Kidney tubule cell (primary cell): ENCODE measurements around the gene ADGRG7.
"Not testable (repeated sequence)": the region's sequence is repeated elsewhere in the genome, so short reads cannot be mapped to it uniquely, and the experiment has no call there.

Source experiments
- DNase-seq: peaks from one replicate; pipeline ENCODE4 v3.0.0-alpha.2; 2018; ENCODE audit warnings: low spot score

ADGRG7 gene

GRCh38 chr3:100609305-100609704 is at the start of gene ADGRG7:
TSS of gene ADGRG7 (plus strand) at chr3:100609601. CDS start at chr3:100609857, 256 bp downstream.
- no peak for DNase-seq

DNA sequence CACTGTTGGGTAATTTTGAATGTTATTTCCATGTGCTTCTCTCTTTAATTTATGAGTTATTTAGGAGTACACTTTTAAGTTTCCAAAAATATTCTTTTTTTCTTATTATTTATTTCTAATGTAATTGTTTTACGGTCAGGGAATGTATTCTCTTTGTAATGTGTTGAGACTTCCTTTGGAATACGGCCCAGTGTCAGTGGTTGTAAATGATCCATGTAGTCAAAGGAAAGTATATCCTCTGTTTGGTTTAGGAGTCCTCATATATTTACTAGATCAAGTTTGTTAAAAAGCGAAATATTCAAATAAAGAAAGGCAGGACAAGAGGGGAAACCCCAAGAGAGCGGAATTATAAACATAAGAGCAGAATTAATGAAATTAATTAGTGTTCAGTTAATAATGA is 49.0 kb upstream of the ADGRG7 start:
- DNase-seq: no peak

DNA sequence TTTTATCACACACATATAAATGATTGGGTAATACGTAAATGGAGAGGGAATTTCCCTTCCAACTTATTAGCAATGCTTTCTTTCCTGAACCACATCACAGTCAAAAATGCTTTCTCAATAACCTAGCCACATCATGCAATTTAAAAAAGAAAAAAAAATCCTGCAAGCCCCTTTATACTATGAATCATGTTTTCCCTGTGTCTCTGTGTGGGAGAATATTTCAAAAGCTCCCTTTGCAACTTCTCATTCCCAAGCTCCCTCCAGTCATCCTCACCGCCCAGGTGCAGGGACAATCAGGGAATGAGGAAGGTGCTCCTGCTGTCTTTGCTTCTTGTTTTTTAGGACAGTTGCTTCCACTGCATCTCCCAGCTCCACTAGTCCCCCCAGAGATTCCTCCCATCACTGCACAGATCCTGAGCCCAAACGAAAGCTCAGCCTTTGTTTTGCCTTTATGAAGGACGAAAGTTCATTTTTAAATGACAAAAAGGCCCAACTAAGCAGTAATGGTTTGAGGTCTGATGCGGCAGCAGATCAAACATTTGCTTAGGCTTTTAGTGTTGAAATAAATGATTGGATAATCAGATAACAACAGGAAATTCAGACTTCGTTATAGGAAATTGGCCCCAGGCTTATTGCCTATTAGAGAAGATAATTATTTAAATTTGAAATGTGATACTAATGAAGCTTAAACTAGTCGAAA is 47.8 kb upstream of the ADGRG7 start:
- no peak for DNase-seq

GRCh38 chr3:100562224-100562857 is 47.1 kb upstream of the ADGRG7 start:
- no peak for DNase-seq

DNA sequence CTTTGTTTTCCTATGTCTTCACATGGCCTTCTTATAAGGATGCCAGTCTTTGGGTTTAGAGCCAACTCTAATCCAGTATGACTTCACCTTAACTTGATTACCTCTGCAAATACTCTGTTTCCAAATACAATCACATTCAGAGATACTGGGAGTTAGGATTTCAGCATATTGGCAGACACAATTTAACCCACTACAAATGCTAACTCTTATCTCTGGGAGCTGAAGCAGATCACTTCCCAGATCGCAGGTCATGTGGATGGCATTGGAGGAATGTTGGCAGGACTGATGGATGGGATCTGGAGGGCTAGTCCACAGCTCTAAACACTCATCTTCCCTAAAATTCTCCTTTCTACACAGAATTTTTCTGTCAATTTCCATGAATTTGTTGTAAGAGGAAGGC is 46.2 kb upstream of the ADGRG7 start:
- no peak for DNase-seq

DNA sequence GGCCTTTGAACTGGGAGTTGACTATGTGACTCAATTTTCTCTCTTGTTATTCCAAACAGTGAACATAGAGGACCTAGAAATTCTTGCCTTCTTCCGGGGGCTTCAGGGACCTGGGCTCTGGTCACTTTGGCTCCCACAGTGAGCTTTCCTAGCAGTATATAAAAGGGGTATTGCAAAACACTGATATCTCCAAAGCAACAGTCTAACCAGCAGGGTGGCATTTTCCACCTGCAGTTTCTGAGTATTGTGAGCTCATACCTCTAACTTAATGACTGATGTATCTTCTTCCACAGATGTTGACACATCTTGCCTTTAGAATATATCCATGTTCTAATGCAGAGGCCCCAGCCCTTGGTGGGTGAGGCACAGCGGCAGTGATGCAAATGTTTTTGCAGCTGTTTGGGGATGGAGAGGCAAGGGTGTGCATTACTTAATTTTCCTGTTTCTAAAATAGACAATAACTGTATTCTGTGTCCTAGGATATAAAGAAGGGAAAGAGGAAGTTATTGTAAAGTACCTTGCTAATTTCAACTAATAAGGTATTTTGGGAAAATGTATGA is 45.7 kb upstream of the ADGRG7 start:
- DNase-seq: no peak

GRCh38 chr3:100570811-100571210 is 38.6 kb upstream of the ADGRG7 start:
- DNase-seq: no peak

GRCh38 chr3:100574536-100574935 is 34.9 kb upstream of the ADGRG7 start:
- DNase-seq: no peak

- DNase-seq: no peak
These were observed 33.7 kb upstream of the ADGRG7 start for GRCh38 chr3:100575704-100576103.

DNA sequence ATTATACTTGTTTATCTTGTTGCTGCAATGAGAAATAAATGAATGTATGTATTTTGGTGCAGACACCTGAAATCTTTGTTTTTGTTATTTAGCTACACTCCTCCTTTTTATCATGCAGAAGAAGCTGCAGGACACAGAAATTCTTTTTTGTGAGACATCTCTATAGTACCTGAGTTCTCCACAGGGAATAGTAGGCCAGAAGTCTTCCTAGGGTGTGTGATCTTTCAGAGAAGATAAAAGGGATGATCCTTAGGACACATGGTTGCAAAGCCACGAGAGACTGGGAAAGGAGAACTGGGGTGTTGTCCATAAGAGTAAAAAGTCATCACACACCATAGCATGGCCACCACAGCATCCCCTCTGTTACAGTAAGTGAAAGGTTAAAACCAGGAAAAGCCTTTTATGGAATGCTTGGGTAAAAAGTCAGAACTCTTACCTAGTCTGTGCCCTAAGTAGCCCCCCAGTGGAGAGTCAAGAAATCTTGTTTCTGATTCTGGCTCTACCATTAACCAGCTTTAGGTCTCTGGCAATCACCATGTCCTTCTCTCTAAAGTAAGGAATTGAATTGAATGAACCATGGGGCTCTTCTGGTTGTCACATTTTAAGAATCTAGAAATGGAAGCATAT is 31.9 kb upstream of the ADGRG7 start:
- no peak for DNase-seq

DNA sequence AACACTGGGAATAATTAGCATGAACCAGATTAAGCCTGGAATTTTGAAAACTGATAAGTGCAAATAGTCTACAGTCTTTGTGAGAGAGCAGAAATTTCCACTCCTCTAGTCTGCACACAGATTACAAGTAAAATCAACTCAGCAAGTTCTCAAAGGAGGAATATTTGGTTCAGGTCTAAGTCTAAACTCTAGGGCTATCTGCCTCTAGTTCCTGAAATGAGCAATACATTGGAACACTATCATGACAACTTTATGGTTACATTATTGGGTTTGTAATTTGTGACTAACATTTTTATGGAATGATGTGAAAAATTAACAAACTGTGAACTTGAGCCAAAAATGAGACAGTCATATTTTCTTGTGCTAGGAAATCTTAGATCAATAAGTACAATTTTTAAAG is 30.8 kb upstream of the ADGRG7 start:
- no peak for DNase-seq

DNA sequence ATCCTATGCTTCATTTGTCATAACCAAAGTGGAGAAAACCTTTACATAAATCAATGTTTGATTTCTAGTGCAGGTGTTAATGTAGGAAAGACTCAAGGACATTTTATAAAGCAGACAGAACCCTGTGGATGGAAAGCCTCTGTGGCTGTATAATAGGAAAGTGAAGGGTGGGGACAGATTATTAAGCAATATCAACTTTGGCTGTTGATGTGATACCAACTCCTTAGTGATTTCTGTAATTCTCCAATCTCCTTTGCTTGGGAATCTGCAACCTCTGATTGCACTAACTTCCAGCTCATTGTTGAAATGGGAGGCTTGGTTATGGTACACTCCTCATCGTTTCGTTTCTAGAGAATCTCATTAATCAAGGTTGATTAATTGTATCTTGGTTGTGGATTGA is 29.3 kb upstream of the ADGRG7 start:
- DNase-seq: no peak

GRCh38 chr3:100581650-100582049 is 27.8 kb upstream of the ADGRG7 start:
- no peak for DNase-seq

GRCh38 chr3:100582157-100582556 is 27.2 kb upstream of the ADGRG7 start:
- DNase-seq: not testable (repeated sequence)

- DNase-seq: no peak
These were observed 25.2 kb upstream of the ADGRG7 start for GRCh38 chr3:100584101-100584660.

- no peak for DNase-seq
These were observed 22.6 kb upstream of the ADGRG7 start for GRCh38 chr3:100586832-100587231.

DNA sequence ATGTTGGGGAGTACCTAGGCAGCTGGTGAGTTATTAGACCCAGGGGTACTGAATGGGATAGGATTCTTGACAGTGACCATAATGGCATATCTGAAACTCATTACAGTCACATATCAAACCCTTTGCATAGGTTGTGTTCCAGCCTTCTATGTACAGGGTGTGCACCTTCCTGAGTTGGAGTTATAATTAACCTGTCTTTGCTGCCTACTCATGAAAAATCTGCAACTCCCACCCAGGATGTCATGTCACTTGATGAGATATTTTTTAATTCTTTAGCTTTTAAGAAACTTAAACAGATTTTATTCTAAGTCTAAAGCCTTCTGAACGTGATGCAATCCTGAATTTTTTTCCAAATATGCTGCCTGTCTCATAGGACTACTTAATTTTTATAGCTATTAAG is 21.1 kb upstream of the ADGRG7 start:
- no peak for DNase-seq

- DNase-seq: peak; percentile 71
These were observed 19.1 kb upstream of the ADGRG7 start for GRCh38 chr3:100590114-100590839.

DNA sequence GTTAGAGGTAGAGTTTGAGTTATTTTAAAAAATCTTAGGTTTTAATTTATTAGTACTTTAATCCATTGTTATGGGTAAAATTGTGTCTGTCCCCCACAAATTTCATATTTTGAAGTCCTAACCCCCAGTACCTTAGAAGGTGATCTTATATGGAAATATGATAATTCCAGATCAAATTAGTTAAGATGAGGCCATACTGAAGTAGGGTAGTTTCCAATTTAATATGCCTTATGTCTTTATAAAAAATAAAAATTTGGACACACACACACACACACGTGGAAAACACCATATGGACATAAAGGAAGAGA is 18.6 kb upstream of the ADGRG7 start:
- DNase-seq: no peak

GRCh38 chr3:100591411-100591810 is 18.0 kb upstream of the ADGRG7 start:
- DNase-seq: peak; percentile 67

DNA sequence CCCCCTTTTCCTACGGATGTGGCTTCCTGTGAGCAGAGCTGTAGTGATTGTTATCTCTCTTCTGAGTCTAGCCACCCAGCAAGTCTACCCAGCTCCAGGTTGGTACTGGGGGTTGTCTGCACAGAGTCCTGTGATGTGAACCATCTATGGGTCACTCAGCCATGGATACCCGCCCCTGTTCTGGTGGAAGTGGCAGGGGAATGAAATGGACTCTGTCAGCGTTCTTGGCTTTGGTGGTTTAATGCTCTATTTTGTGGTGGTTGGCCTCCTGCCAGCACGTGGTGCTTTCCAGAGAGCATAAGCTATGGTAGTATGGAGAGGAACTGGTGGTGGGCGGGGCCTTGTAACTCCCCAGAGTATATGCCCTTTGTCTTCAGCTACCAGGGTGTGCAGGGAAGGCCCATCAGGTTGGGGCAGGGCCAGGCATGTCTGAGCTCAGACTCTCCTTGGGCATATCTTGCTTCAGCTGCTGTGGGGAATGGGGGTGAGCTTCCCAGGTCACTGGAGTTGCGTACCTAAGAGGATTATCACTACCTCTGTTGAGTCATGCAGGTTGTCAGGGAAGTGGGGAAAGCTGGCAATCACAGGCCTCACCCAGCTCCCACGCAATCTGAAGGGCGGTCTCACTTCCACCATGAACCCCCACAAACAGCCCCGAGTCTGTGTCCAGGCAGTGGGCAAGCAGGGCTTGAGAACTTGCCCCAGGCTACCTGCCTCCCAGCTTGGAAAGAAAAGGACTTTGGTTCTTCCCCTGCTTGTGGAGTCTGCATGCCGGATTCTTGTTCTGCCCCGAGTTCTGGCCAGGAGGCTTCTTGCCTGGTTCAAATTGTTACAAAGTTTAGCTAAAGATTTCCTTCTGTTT is 9.0 kb upstream of the ADGRG7 start:
- no peak for DNase-seq
